GM18951 (cell line): Measurements from ENCODE around the gene PLA2G7.

Source experiments
- POLR2A ChIP-seq: IDR thresholded peaks from 4 replicates; pipeline ENCODE4 v1.6.1; 2011; ENCODE audit warnings: mild to moderate bottlenecking; ENCODE audit not compliant: insufficient read length, insufficient read depth; ENCODE audit errors: extremely low read depth
- in situ Hi-C: fragments of 300-500 bp; cut with MboI; formaldehyde crosslinking; loops from one replicate; pipeline ENCODE4 v1.12.0; 2022; ENCODE audit warnings: low sequenced_read_pairs, mixed read lengths, inconsistent platforms; ENCODE audit not compliant: unreplicated experiment

The PLA2G7 gene

DNA sequence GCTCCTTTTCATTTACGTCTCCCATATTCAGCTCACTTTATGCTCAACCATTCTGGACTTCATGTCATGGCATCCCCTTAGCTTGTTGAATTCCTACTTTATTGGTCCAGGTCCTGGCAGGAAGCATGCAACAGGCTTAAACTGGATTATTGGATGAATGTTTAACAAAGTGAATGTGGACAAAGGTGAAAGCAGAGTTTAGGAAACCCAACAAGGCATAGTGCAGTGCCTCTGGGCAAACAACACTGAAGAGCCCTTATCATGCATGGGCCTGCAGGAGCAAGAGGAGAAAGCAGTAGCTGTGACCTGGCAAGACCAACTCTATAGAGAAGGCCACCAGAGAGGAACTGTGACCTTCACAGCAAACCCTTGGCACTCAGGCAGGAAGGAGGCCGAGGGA is 6.3 kb upstream of the PLA2G7 start:
- no peak for TF ChIP-seq POLR2A
- in situ Hi-C loops = no loop called here

GRCh38 chr6:46736906-46737305 is 1.7 kb upstream of the PLA2G7 start:
- no peak for TF ChIP-seq POLR2A
- in situ Hi-C loops = no loop called here

DNA sequence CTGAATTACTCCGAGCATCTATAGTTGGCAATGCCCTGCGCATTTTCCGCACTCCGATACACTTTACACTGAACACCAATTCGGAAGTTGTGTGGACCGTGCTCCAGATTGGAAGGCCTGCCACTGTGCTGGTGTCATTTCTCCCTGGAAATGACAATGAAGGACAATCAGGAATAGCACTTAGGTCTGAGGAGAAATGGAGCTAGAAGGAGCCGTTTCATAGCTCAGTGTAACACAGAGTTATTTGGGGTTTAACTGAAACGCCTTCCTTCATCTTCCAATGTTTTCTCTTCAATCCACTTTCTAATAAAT is 501 bp upstream of the PLA2G7 start:
- in situ Hi-C loops = no loop called here
- TF ChIP-seq POLR2A = no peak

GRCh38 chr6:46733341-46733801 is 1.8 kb downstream of the PLA2G7 start:
- no peak for TF ChIP-seq POLR2A
- in situ Hi-C loops = no loop called here

DNA sequence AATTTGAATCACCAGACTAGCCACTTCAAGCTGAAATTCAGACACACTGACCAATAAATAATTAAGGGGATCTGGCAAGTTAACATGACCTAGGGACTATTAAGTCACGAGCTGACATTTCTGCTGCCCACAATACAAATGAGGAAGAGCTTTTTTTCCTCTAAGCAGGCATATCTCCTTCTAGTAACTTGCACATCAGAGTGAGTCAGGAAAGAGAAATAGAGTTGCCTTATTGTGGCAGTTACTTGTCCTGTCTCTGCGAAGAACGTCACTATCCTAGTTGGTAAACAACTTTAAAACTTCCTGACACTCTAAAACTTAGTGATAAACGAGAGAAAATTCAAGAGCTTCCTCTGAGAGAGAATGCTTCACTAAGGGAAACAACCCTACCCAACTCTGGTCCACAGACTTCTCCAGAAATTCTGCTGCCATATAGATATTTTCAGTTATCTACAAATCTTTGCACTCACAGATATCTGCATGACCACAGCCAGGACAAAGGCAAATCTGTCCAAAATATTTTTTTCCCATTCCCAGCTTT is 4.2 kb downstream of the PLA2G7 start:
- TF ChIP-seq POLR2A = no peak
- in situ Hi-C loops = no loop called here

DNA sequence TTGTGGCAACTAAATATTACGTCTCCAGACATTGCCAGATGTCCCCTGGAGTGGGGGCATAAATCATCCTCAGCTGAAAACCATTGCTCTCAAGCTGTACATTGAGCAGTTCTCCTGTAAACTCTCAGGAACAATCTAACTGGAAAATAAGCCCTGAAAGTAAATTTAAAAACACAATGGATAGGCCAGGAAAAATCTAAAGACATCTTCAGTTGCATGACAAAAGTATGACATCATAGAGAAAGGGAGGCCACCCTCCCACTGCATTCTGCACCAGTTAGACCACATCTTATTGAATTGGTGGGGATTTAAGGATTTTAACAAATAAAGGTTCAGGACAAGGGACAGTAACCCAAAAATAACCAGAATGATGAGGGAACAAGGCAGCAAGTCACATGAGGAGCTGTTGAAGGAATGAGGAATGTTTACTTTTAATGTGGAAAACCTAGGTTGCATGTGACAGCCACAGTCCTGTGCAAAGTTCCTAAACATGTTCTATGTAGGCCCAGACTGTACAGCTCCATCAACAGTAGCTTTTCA is 5.3 kb downstream of the PLA2G7 start:
- in situ Hi-C loops = no loop called here
- no peak for TF ChIP-seq POLR2A

DNA sequence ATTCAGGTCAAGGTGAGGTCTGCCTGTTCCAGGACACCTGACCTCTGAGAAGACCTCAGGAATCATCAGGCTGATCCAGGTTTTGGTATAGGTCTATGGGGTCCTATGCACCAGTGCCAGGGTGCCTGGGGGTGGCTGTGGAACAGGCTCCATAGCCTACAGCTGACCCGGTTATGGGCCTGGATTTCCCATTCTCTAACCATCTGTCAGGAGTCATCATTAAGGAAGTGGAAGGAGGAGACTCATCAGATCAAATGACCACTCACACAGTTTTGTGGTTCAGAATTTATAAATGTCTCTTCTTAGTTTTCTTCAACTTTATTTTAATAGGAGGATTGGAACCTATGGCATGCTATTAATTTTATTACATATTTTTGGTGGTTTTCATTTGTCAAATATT is 14.8 kb downstream of the PLA2G7 start:
- in situ Hi-C loops = no loop called here
- no peak for TF ChIP-seq POLR2A

DNA sequence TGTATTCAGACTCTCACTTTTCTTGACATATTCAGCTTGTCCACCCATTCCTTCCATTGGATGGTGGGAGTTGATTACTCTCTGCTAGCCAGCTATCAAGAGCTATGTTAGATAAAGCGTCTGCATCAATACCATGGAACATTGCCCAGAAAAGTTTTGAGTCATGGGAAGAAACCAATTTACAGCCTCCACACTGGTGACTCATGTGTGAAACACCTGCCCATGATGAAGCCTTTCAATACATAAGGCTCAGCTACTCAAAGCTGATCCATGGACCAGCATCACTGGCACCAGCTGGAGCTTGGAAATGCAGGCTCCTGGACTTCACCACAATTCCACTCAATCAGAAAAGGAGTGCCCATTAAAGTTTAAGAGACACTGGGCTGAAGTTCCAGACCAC is 16.1 kb downstream of the PLA2G7 start:
- in situ Hi-C loops = no loop called here

GRCh38 chr6:46715141-46715540 is 20.0 kb downstream of the PLA2G7 start:
- in situ Hi-C loops = no loop called here
- TF ChIP-seq POLR2A = no peak

More for the DNA sequence above, 16.1 kb downstream of the PLA2G7 start:
- TF ChIP-seq POLR2A = no peak

- in situ Hi-C loops = no loop called here
- no peak for TF ChIP-seq POLR2A
These were observed 23.7 kb downstream of the PLA2G7 start for GRCh38 chr6:46711491-46711890.

DNA sequence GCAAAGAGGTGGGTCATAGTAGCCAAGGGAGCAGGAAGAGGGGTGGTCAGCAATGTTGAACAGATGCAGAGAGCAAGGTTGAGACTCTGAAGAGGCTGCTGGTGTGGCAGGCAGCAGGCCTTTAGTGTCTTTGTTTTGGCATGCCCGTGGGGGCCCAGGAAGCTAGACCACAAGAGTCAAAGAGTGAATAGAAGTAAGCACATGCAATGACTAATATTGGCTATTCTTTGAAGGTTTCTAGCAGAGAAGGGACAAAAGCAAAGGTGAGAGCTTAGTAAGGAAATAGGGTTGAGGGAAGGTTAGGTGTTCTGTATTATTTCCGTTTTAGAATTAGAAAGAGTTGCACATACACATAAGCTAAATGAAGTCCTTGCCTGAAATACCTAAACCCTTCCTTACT is 28.7 kb downstream of the PLA2G7 start:
- in situ Hi-C loops = no loop called here
- no peak for TF ChIP-seq POLR2A

DNA sequence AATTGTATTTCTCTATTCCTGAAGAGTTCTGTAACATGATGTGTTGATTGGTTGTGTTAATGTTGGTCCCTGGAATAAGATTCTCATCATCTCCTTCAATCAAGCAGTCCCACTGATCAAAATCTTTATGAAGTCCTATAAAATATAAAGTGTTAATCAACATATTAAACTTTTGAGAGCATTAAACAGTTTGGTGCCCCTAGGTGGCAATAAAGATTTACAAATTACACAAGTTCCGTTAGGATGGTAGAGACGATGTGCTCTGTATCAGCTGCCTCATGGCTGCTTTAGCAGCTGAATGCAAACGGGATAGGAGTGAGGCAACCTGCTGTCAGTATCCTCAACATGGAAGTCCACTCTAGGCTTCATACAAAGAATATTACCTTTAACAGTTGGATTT is 30.6 kb downstream of the PLA2G7 start:
- TF ChIP-seq POLR2A = no peak
- in situ Hi-C loops = no loop called here

DNA sequence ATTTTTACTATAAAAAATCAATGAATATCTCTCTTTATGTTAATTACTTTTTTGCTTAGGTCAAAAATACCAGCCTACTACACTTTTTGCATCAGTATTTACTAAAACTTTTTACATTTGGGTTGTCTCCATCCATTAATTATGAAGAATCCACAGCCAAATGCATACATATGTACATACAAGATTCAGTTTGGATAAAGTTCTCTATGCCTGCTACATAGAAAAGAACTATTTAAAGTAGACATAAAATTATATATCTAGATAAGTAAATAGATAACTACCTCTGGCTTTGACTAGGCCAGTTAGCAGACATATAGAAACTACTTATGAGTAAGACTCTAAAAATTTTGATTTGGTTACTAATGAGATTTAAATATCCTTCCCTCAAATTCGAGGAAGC is 35.2 kb downstream of the PLA2G7 start:
- in situ Hi-C loops = no loop called here
- TF ChIP-seq POLR2A = no peak

DNA sequence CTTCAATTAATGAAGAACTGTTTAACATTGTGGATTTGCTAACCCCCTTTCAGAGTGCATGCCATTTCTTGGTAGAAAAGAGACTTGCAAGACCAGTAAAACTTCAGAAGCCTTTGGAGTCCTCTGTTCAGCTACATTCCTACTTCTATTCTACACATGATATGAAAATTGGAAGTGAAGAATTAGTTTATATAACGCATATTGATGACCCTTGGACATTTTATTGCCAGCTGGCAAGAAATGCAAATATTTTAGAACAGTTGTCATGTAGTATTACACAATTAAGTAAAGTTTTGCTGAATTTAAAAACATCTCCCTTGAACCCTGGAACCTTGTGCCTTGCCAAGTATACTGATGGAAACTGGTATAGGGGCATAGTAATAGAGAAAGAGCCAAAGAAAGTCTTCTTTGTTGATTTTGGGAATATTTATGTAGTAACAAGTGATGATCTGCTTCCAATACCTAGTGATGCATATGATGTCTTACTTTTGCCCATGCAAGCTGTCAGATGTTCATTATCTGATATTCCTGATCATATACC is 44.2 kb downstream of the PLA2G7 start:
- in situ Hi-C loops = no loop called here

More for the DNA sequence above, 44.2 kb downstream of the PLA2G7 start:
- no peak for TF ChIP-seq POLR2A
